Hematopoietic multipotent progenitor cell treated with erythropoietin and hydrocortisone succinate and interleukin-3 and kit ligand, for 15 days (in vitro differentiated cells): ENCODE data around the gene MED12L.

Source experiments
- DNase-seq: peaks from one replicate; pipeline ENCODE4 v3.0.0-alpha.2; 2015; ENCODE audit warnings: low spot score

The MED12L gene

DNA sequence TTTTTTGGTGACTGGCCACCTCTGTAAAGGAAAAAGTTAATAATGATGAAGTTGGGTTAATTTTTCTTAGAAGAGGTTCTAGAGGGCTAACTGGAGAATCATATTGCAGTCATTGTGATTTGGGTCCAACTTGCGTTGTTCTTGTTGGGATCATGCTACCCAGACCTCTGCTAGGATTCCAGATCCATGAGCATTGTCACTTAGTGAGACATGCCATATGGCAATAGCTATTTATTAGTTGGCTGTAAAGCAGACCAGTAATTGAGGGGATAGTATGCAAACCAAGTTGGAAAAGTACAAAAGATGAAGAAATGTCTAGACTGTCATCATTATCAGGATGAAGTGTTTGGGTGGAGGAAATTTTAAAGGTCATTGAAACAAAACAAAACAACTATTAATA, 329.8 kb downstream of the MED12L start:
- no peak for DNase-seq

DNA sequence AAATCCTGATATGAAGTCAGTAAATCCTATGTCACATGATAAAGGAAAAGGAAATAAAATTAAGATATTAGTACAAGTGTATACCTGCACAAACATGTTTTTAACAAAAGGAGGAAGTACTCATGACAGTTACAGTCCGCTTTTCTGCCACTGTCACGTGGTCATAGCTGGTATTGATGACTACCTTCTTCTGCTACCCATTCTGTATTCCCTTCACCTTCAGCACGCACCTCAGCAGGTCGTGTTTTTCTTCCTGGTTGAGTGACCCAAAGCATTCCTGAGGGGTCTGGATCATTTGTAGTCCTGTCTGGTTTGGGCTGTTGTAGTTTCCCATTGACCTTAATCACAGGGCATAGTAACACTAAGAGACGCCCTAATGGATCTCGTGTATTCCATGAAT, 334.3 kb downstream of the MED12L start:
- no peak for DNase-seq

GRCh38 chr3:151421938-151422337, 336.5 kb downstream of the MED12L start:
- no peak for DNase-seq

DNA sequence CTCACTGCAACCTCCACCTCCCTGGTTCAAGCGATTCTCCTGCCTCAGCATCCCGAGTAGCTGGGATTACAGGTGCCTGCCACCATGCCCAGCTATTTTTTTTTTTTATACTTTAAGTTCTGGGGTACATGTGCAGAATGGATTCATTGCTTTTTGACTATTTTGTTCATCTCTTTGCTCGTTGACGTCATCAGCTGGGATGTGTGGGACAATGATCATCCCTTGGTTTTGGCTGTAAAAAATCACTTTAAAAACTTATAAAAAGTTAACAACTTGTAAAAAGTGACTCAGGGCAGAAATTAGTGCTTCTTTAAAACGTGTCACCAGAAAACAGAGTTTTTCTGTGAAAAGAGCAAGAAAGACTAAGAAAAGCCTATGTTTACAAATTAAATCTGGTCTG, 337.6 kb downstream of the MED12L start:
- no peak for DNase-seq

GRCh38 chr3:151425627-151426340, 340.3 kb downstream of the MED12L start:
- DNase-seq: no peak

DNA sequence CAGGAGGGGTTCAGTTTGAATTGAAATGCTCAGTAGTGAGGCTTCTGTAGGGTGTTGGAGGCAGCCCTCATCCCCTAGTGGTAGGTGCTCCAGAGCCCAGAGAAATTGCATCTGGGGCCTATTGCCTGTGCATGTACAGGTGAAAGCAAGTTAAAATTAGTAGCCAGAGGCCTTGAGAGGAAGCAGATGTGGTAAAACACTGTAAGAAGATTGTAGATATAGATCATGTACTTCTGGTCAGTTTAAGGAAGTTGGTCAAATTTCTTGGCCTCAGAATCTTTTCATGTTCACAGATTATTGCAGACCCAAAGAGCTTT, 340.8 kb downstream of the MED12L start:
- DNase-seq: no peak

DNA sequence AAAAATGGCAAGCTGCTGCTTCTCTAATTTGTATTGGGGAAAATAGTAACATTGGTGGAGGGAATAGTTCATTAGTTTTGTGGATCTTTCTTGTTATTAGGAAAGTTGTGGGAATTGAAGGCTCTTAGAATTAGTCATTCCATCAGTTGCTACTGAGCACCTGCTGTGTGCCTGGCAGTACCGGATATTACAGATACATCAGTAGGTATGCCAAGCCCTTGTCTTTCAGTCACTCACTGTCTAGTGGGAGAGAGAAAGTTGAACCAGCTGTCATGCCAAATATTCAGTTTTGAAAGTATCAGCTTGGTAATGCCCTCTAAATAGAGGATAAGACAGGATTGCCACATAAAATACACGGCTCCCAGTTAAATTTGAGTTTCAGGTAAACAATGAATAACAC, 342.9 kb downstream of the MED12L start:
- DNase-seq: no peak

- DNase-seq: no peak
Observed at GRCh38 chr3:151430821-151431484, 345.5 kb downstream of the MED12L start.

DNA sequence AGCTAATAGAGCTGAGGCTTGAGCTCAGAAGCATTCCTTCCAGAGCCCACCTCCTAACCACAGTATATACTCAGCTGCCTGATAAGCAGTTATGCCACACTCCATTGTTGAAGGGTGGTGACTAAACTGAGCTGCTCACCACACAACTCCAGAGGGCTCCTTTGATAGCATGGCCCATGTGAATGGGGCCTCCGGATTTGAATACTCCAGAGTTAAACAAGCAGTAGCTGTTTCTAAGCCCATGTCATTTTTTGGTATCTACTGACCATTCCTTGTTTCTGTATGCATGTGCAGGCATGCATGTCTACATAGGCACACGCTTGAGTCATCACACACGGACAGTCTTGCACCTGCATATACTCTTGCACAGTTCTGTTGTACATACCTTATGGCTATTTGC, 346.5 kb downstream of the MED12L start:
- no peak for DNase-seq

GRCh38 chr3:151432616-151433372, 347.3 kb downstream of the MED12L start:
- DNase-seq: no peak

DNA sequence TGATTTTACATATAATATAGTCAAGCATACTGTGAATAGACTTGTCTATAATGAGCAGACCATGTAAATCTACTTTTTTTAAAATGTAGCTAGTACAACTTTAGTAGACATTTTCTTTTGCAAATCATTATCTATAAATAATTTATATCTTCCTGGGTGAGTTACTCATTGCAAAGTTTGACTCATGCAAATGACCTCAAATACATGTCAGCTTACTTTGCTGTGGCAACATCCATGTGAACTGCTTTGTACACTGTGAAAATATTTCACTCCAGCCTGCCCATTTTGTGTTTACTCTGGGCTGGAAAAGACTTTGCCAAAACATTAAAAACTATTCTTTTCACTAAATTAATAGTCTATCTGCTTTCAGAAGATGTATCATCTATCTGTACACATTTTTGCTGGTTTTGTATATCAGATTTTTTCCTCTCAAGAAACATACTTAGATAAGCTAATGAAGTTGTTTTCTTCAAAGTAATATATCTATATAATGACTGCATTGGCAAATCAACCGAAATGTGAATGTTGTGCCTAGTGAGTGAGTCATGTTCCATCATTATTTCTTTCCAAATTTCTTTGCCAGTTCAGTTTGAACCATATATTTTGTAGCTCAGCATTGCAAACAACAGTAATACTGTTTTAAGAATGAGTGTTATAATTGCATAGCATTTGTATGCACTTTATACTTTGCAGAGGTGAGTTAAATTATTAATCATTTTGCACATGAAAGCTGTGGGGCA, 348.9 kb downstream of the MED12L start:
- DNase-seq: no peak

- no peak for DNase-seq
Observed at GRCh38 chr3:151436675-151437446, 351.4 kb downstream of the MED12L start.

DNA sequence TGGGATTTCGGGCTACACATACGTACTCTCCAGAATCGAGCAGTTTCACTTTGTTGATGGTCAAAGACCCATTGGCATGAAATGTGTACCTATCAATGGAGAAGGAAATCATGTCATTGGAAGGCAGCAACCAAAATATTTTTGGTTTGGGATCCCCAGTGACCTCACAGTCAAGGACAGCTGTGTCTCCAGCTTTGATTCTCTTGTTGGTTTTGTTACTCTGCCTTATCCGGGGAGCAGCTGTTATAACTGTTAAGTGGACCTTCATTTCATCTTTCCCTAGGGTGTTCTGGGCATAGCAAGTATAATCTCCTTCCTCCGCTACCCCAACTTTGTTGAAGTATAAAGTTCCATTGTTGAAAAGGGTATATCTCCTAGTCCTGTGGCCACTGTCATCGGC, 352.4 kb downstream of the MED12L start:
- DNase-seq: no peak

- peak; percentile 20 for DNase-seq
Observed at GRCh38 chr3:151439652-151440125, 354.2 kb downstream of the MED12L start.

- DNase-seq: no peak
Observed at GRCh38 chr3:151440940-151441339, 355.5 kb downstream of the MED12L start.

DNA sequence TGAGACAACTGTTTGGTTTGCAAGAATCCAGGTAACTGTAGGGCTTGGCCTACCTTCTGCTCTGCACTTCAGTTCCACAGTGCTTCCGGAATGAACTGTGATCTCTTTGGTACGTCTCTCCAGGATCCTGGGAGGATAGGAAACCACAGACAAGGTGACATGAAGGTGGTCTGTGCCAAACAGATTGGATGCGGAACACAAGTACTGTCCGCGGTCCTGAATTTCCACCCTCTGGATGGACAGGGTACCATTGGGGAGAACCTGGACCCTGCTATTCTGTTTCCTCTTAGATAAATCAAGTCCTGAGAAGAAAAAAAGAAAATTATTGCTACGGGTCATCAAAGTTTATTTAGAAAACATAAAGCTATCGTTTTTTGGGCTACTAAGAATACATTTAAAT, 358.1 kb downstream of the MED12L start:
- no peak for DNase-seq

GRCh38 chr3:151445273-151446001, 360.0 kb downstream of the MED12L start:
- no peak for DNase-seq

GRCh38 chr3:151446002-151446340, 360.5 kb downstream of the MED12L start:
- no peak for DNase-seq

GRCh38 chr3:151452368-151452767, 366.9 kb downstream of the MED12L start:
- DNase-seq: no peak

GRCh38 chr3:151452841-151453240, 367.4 kb downstream of the MED12L start:
- DNase-seq: no peak

GRCh38 chr3:151456065-151456464, 370.6 kb downstream of the MED12L start:
- no peak for DNase-seq
